Vagina (tissue), 2 donors: ENCODE results near the gene PKM. TPM values are rescaled to one million over a fixed set of nuclear protein-coding genes. Genes with fewer than 3 reads are reported as not detected.

Experiments used
- DNase-seq, 2 donors: peaks; one replicate each; pipeline ENCODE4 v3.0.0-alpha.2; 2017; ENCODE audit errors: extremely low spot score in 2 of 2
- H3K27ac ChIP-seq: fragments of 200-600 bp; sonication (generic); one replicate; pipeline ENCODE4 v1.5.1; 2019
- H3K27me3 ChIP-seq: fragments of 200-600 bp; sonication (generic); one replicate; pipeline ENCODE4 v1.5.1; 2019
- H3K36me3 ChIP-seq, 2 donors: fragments of 200-600 bp; sonication (generic); one replicate each; pipeline ENCODE4 v1.5.1; 2017 to 2019
- H3K4me1 ChIP-seq: fragments of 200-600 bp; sonication (generic); one replicate; pipeline ENCODE4 v1.5.1; 2019
- H3K4me3 ChIP-seq, 2 donors: fragments of 200-600 bp; sonication (generic); 1 replicate in 1 of 2; 2 replicates in 1 of 2; pipeline ENCODE4 v1.5.1; 2016 to 2019
- H3K9me3 ChIP-seq: fragments of 200-600 bp; sonication (generic); one replicate; pipeline ENCODE4 v1.5.1; 2019
- POLR2A ChIP-seq, 2 donors: fragments of 450-650 bp; IDR thresholded peaks; one replicate each; pipeline ENCODE4 v1.6.1; 2017; ENCODE audit warnings: antibody characterized with exemption in 2 of 2, mild to moderate bottlenecking in 2 of 2, moderate library complexity in 2 of 2
- POLR2AphosphoS5 ChIP-seq, 2 donors: sonication (generic); formaldehyde crosslinking; IDR thresholded peaks; one replicate each; pipeline ENCODE4 v1.9.0; 2017; ENCODE audit warnings: antibody characterized with exemption in 2 of 2, mild to moderate bottlenecking in 2 of 2, low read depth in 1 of 2; ENCODE audit not compliant: insufficient read depth in 1 of 2
- intact Hi-C: fragments of 100-400 bp; cut with DNase I; formaldehyde crosslinking; loops from one replicate; pipeline ENCODE4 v1.15.1; 2023
- total RNA-seq: library from RNA; depleted of rRNA; stranded (reverse); fragments of >200 nt; gene quantifications from one replicate; pipeline ENCODE4 v1.2.3, GENCODE V29; 2016
- TF ChIP-seq, protein P1 (sequence below), 3 experiments: fragments of 450-650 bp in 2 of 3; fragments of 200-600 bp in 1 of 3; sonication (generic) in 1 of 3; IDR thresholded peaks; one replicate each; pipeline ENCODE4 v1.5.1; 2017 to 2019; ENCODE audit warnings: antibody characterized with exemption in 3 of 3, mild to moderate bottlenecking in 2 of 3, moderate library complexity in 2 of 3

PKM gene
- total RNA-seq, 1 donor from 2014 or later: 484 TPM

DNA sequence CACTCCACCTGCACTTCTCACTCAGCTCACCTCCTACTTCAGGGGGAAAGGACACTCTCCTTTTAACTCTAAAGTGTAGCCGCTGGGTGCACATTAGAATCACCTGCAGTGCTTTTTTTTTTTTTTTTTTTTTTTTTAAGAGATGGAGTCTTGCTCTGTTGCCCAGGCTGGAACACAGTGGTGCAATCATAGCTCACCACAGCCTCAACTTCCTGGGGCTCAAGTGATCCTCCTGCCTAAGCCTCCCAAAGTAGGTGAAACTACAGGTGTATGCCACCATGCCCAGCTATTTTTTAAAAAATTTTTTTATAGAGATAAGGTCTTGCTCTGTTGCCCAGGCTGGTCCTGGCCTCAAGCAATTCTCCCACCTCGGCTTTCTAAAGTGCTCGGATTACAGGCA lies 54.2 kb downstream of the PKM start:
- no peak for DNase-seq
- intact Hi-C loops: no loop called here
- Histone ChIP-seq H3K27me3 (no peaks in the 10 kb centered on the region), H3K4me3 (no peak overlapping the region), H3K4me1 (no peaks in the 10 kb centered on the region), H3K36me3 (no peaks in the 10 kb centered on the region), H3K9me3 (no peaks in the 10 kb centered on the region), H3K27ac (no peak overlapping the region)
- TF ChIP-seq, protein P1, sequence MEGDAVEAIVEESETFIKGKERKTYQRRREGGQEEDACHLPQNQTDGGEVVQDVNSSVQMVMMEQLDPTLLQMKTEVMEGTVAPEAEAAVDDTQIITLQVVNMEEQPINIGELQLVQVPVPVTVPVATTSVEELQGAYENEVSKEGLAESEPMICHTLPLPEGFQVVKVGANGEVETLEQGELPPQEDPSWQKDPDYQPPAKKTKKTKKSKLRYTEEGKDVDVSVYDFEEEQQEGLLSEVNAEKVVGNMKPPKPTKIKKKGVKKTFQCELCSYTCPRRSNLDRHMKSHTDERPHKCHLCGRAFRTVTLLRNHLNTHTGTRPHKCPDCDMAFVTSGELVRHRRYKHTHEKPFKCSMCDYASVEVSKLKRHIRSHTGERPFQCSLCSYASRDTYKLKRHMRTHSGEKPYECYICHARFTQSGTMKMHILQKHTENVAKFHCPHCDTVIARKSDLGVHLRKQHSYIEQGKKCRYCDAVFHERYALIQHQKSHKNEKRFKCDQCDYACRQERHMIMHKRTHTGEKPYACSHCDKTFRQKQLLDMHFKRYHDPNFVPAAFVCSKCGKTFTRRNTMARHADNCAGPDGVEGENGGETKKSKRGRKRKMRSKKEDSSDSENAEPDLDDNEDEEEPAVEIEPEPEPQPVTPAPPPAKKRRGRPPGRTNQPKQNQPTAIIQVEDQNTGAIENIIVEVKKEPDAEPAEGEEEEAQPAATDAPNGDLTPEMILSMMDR (IDR thresholded peaks at IDR 0.05): no peak
- TF ChIP-seq POLR2AphosphoS5 (IDR thresholded peaks at IDR 0.05; ENCODE audit: insufficient read depth in 1 of 2, low read depth in 1 of 2): no peak
- TF ChIP-seq POLR2A (IDR thresholded peaks at IDR 0.05): no peak

DNA sequence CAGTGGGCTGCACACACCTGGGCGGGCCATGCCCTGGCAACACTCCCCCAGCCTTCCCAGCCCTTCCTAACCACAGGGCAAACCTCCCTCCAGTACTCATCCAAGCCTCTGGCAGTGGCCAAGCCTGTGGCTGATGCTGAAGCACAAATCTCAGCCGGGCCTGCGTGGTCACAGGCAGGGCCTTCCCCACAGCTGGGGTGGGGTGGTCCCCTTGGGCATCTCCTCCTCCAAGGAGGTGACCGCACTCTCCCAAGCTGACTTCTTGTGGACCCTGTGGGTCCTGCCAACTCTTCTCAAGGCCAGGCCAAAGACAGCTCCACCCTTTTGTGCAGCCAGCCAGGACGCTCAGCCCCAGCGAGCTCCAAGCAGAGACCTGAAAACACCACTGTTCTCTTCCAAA lies 54.8 kb downstream of the PKM start:
- TF ChIP-seq POLR2A (IDR thresholded peaks at IDR 0.05): no peak
- TF ChIP-seq, protein P1 (IDR thresholded peaks at IDR 0.05): no peak
- no peak for TF ChIP-seq POLR2AphosphoS5 (IDR thresholded peaks at IDR 0.05; ENCODE audit: insufficient read depth in 1 of 2, low read depth in 1 of 2)
- Histone ChIP-seq H3K4me1 (no peaks in the 10 kb centered on the region), H3K36me3 (no peaks in the 10 kb centered on the region), H3K9me3 (no peaks in the 10 kb centered on the region), H3K27me3 (no peaks in the 10 kb centered on the region), H3K27ac (no peak overlapping the region), H3K4me3 (no peak overlapping the region)
- no peak for DNase-seq
- intact Hi-C loops: no loop called here

DNA sequence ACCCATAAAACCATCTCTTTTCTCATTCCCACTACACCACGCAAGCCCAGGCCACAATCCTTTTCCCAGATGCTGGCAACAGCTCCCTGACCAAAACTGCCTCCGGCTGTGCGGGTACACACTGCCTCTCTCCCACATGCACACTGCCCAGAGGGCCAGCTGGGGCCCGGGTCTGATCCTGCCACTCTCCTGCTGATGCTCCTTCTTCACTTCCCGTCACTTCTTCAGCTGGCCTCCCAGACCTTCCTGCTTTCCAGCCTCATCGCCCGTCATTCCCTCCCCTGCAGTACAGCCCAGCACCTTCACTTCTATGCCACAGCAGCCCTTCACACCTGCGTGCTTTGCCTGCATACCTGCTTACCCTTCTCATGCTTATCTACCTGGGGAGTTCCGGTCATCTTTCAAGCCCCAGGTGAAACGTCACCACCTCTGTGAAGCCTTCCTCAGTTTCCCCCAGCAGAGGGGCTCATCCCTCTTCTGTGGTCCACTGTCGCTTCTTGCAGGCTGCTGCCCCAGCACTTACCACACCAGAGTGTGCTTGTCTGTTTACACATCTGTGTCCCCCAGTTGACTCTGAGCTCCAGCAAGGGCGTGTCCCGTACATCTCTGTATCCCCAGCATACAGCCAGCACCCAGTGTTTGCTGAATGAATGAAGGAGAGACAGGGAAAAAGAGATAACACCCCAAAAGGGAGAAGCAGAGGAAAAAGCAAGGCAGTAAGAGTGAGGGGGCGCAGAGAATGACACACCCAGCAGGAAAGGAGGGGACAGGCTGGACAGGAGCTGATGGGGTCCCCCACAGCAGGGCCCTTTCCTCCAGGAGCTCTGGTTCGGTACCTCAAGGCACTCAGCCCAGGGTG lies 55.6 kb downstream of the PKM start:
- Histone ChIP-seq H3K27ac (no peak overlapping the region), H3K27me3 (no peaks in the 10 kb centered on the region), H3K4me1 (no peaks in the 10 kb centered on the region), H3K9me3 (no peaks in the 10 kb centered on the region), H3K4me3 (no peak overlapping the region), H3K36me3 (no peaks in the 10 kb centered on the region)
- no peak for TF ChIP-seq POLR2A (IDR thresholded peaks at IDR 0.05)
- no peak for TF ChIP-seq POLR2AphosphoS5 (IDR thresholded peaks at IDR 0.05; ENCODE audit: insufficient read depth in 1 of 2, low read depth in 1 of 2)
- TF ChIP-seq, protein P1 (IDR thresholded peaks at IDR 0.05): no peak
- DNase-seq: no peak
- intact Hi-C loops: no loop called here

DNA sequence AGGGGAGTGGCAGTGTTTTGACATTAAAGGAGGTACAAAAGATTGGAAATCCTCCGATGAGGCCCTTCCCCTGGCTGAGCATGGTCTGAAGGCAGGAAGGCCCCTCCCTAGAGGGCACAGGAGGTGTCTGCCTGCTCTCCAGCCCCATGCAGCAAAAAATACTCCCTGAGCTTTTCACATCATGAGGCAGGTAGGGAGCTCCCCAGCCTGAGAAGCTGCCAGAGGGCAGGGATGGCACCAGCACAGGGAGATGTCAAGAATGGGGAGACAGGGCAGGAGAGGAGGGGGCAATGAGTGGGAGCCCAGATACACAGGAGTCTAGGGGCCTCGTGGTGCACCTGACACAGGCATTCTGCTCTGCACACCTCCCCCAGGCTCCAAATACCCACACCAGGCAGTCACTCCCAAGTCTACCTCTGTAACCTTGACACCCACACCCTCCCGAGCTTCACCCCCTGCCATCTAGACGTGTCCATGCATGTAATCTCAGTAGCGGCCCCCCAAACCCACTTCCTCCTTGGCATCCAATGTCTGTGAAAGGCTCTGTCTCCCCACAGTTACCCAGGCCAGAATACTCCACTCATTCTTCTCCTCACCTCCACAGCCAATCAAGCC lies 56.3 kb downstream of the PKM start:
- H3K27ac ChIP-seq: no peak overlapping the region
- intact Hi-C loops: no loop called here
- no peak for DNase-seq
- H3K36me3 ChIP-seq: no peaks in the 10 kb centered on the region
- H3K4me1 ChIP-seq: no peaks in the 10 kb centered on the region
- H3K27me3 ChIP-seq: no peaks in the 10 kb centered on the region
- TF ChIP-seq, protein P1 (IDR thresholded peaks at IDR 0.05): no peak
- TF ChIP-seq POLR2AphosphoS5 (IDR thresholded peaks at IDR 0.05; ENCODE audit: insufficient read depth in 1 of 2, low read depth in 1 of 2) (no peak), POLR2A (IDR thresholded peaks at IDR 0.05) (no peak)
- H3K4me3 ChIP-seq: no peak overlapping the region
- H3K9me3 ChIP-seq: no peaks in the 10 kb centered on the region
